Hematopoietic multipotent progenitor cell treated with erythropoietin and hydrocortisone succinate and interleukin-3 and kit ligand, for 4 days (in vitro differentiated cells): ENCODE data around the gene DRC7.

Experiments
- DNase-seq: peaks from one replicate; pipeline ENCODE4 v3.0.0-alpha.2; 2015

The DRC7 gene

DNA sequence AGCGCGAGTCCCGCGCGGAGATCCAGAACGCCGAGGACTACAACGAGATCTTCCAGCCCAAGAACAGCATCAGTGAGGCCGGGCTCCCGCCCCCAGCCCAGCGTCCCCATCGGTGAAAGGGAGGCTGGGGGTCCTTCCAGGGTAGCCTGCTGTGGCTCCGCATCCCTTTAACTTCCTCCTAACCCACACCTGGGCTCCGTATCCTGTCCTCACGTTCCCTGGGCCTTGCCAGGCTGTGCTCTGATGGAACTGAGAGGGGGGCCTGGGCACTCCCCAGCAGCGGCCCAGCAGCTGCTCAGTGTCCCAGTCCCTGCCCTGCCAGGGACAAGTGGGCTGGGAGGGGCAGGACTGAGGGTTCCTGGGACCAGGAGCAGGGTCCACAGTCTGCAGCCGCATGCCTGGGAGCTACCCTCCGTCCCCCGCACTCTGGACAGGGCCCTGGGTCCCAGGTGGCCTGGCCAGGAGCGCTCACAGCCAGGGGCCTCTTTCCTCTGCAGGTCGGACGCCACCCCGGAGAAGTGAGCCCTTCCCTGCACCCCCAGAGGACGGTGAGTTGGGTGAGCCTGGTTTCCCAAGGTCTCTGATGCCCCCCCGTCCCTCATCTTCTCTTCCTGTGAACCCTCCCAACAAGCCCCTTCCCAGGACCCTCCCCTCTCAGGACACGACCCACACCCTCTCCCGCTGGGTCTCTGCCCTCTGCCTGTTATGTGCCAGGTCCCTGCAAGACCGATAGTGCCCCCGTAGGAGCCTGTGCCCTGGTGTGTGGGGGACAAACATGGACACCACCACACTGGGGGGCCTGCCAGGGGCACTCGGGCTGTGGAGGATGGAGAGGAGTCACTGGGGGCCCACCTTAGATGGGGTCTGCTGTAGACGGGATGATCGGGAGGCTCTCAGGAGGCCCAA lies 59.1 kb downstream of the DRC7 start:
- no peak for DNase-seq

DNA sequence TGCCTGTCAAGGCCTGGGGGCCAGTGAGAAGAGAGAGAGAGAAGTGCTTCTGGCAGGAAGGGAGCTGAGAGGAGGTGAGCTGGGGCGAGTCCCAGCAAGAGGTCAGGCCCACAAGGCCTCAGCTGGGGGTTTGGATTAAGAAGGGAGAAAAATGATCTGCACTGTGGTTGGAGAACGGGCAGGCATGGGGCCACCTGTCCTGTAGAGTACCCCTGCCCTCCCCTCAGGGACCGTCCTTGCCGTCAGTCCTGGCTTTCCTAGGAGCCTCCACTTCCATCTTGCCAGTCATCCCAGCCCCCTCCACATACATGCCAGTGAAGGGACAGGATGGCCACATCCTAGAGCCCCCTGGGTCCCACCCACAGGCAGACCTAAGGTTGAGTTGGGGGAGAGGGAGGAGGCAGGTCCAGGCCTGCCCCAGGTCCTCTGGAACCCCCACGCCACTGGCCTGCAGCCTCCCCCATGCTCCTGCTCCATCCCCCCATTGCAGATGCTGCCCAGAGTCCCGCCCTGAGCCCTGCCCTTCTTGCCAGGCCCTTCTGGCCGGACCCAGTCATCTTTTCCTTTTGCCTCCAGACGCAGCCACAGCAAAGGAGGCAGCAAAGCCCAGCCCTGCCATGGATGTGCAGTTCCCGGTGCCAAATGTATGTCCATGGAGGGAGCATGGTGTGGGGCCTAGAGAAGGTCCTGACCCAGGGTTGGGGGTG lies 59.9 kb downstream of the DRC7 start:
- DNase-seq: no peak

DNA sequence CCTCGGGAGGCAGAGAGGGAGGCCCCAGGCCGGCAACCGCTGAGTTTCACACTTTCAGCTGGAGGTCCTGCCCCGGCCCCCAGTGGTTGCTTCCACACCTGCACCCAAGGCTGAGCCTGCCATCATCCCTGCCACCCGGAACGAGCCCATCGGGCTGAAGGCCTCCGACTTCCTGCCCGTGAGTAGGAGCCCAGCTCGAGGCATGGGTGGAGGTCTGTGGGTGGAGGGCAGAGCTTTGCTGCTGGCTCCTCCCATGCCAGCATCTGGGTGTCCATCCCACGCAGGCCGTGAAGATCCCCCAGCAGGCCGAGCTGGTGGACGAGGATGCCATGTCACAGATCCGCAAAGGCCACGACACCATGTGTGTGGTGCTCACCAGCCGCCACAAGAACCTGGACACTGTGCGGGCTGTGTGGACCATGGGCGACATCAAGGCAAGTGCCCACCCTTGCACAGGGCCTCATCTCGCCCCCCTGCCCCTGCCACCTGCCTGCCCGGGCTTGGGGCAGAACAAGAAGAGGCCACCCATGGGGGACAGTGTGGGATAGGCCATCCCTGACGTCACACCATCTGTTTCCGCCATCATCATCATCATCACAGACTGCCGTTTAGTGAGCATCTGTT lies 60.6 kb downstream of the DRC7 start:
- no peak for DNase-seq

DNA sequence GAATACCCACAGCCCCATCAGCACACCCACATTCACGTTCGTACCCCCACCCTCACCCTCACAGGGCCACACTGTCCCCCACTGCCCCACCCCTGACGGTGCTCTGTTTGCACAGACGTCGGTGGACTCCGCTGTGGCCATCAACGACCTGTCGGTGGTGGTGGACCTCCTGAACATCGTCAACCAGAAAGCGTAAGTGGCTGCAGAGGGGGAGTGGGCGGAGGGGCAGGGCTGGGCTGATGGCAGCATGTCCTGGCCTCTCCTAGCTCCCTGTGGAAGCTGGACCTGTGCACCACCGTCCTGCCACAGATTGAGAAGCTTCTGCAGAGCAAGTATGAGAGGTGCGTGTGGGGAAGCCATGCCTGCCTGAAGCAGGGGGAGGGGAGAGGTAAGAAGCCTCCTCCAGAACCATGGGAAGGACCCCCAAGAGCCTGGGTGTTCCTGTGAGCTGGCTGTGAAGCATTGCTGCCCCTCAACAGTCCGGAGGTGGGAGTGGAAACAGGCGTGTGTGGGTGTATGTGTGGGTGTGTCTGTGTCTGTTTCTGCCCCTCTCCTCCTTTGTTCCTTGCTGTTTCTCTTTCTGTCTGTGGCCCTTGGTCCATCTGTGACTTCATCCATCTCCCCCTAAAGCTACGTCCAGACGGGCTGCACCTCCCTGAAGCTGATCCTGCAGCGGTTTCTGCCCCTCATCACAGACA lies 61.3 kb downstream of the DRC7 start:
- no peak for DNase-seq

GRCh38 chr16:57756424-57757325 lies 62.1 kb downstream of the DRC7 start:
- DNase-seq: no peak

DNA sequence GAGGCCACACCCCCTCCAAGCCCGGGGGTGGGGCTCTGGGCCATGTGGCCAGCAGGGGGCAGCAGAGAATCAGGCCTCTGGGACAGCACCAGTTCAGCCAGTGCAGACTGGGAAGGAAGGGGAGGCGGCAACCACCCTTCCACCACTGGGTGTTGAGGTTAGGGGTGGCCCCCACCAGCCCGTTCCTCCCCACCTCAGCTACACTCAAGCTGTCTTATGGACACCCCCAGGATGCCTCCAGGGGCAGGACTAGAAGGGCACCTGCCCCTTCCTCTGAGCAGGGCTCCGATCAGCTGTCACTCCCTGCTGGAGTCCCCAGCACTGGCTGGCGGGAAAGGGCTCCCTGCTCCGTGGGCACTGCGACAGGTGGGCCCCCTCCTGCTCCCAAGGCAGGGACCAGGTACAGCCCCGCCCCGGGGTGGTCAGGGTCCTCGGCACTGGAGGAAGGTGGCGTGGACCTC lies 62.8 kb downstream of the DRC7 start:
- DNase-seq: peak; percentile 89

GRCh38 chr16:57757883-57758282 lies 63.3 kb downstream of the DRC7 start:
- DNase-seq: no peak

- no peak for DNase-seq
These were observed 63.9 kb downstream of the DRC7 start for GRCh38 chr16:57758331-57759117.

GRCh38 chr16:57759131-57759530 lies 64.5 kb downstream of the DRC7 start:
- DNase-seq: no peak

DNA sequence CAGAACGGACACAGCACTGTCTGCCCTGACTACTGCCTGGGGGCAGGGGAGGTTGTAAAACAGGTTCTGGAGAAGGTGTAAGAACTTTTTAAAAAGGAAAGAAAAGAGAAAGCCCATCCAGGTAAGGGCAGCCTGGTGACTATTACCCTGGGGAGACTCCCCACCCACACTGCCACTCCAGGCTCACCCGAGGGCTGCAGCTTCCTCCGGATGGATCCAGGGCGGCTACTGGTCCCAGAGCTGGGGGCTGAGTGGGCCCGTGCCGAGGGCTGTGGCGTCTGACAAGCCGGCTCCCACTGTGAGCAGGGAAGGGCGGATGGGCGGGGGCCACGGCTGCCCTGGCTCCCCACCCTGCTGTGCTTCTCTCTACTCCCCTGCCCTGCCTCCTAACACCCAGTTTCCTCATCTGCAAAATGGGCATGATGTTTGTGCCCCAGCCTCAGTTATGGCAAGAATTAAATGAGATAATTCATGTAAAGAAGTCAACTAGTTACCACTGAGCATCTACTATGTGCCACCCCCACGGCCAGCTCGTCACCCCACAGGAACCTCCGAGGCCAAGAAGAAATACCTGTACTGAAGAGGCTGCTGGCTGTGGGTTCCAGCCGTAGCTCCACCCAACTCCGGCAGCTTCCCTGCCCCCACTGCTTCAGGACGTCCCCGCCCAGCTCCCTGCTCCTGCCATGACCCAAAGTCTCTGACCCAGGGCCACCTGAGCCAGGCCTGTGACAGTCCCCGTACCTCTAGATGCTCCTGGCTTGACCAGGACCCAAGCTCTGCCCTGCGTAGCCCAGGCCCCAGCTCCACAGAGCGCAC lies 65.1 kb downstream of the DRC7 start:
- no peak for DNase-seq

- no peak for DNase-seq
These were observed 66.0 kb downstream of the DRC7 start for GRCh38 chr16:57760357-57761160.

DNA sequence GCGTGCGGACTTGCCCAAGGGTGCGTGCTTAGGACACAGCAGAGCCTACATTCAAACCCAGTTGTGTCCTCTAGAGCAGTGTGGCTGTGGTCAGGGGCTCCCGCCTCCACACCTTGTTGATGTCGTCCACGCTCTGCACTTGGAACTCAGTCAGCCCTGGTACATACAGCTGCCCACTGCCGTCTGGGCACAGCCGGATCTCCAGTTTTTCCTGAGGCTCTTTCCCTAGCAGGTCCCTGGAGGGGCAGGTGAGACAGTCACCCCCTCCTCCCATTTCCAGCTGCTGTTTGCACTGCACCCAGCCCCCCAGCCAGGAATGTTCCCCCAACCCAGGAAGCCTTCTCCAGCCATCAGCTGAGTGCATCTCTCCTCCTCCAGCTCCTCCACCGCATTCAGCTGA lies 66.7 kb downstream of the DRC7 start:
- DNase-seq: no peak

GRCh38 chr16:57761957-57762356 lies 67.4 kb downstream of the DRC7 start:
- no peak for DNase-seq

DNA sequence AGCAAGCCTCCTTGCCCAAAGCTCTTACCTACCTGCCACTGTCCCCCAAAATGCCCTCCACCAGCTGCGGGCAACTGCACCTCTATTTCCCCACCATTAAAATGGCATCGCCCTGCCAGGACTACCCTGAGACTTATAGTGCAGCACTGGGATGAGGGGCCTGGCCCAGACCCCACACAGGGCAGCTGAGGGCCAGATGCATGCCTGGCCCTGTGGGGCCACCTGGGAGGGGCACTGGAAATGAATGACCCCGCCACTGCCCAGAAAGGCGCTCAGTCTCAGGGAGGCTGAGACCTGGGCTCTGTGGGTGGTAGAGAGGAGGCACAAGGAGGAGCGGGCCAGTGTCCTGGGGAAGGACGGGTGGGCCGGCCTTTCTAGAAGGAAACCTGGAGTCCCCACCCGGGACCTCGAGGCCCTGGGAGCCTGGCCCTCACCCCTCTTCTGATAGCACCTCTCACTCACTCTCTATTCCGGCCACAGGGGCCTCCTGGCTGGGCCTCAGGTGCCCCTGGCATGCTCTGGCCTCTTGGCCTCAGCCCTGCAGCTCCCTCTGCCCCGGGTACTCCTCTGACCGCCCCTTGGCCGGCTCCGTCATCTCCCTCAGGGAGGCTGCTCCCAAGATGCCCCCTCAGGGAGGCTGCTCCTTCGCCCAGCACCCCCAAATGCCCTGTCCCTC lies 67.9 kb downstream of the DRC7 start:
- no peak for DNase-seq

DNA sequence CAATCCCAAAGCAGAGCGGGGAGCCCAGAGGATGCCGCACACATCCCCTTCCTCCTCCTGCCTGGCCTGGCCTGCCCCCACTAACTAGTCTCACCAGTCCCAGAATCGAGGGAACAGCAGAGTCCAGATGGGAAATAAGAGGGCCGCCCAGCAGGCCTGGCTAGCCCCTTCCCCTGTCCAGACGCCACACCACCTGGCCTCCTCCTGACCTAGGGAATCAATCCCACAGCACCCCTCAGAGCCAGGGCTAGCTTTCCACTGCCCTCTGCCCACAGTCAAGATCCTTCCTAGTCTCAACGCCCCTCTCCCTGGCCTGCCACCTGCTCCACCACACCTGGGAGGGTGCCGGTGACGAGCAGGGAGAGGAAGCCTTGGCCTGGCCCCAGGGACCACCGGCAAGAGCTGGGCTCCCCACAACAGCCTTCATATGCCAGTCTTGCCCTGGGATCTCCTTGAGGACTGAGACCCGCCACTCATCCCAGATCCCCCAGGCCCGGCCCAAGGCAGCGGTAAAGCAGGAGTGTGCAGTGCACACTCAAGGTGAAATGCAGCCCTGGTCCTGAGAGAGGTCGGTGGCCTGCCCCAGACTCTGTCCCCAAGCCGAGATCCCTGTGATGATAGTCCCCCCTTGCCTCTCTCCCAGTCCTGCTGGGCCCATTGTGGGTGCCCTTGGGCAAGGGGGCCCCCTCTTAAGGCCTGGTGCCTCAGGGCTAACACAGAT lies 68.8 kb downstream of the DRC7 start:
- no peak for DNase-seq

DNA sequence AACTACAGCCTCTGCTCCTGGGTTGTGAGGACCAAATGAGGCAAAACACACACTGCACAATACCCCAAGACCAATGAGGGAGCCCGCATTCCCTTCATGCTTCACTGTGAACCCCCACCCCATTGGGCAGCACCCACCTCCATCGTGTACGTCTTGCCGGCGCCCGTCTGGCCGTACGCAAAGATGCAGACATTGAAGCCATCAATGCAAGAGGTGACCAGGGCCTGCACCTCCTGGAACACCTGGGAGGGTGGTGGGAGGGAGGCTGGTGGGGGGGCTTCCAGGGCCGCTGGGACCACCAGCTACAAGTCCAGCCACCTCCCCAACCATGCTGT lies 69.4 kb downstream of the DRC7 start:
- no peak for DNase-seq

GRCh38 chr16:57764341-57765159 lies 69.9 kb downstream of the DRC7 start:
- peak; percentile 83 for DNase-seq
